Subcutaneous abdominal adipose tissue (tissue), 5 donors: Measurements from ENCODE around the gene THRB.

Source experiments
- H3K27ac ChIP-seq: one replicate; pipeline ENCODE4 v1.7.0; 2013; ENCODE audit warnings: low read depth, mild to moderate bottlenecking, inconsistent platforms, low read length, moderate library complexity
- H3K27me3 ChIP-seq, 5 donors: one replicate each; pipeline ENCODE4 v1.7.0; 2013; ENCODE audit warnings: low read length in 5 of 5, inconsistent platforms in 1 of 5; ENCODE audit not compliant: control insufficient read depth in 5 of 5, insufficient read depth in 4 of 5
- H3K36me3 ChIP-seq, 5 donors: one replicate each; pipeline ENCODE4 v1.7.0; 2013; ENCODE audit warnings: low read length in 5 of 5; ENCODE audit not compliant: control insufficient read depth in 5 of 5, insufficient read depth in 5 of 5
- H3K4me1 ChIP-seq, 5 donors: one replicate each; pipeline ENCODE4 v1.7.0; 2013; ENCODE audit warnings: low read length in 5 of 5, mild to moderate bottlenecking in 3 of 5, moderate library complexity in 1 of 5; ENCODE audit not compliant: control insufficient read depth in 5 of 5, insufficient read depth in 5 of 5
- H3K4me3 ChIP-seq, 5 donors: one replicate each; pipeline ENCODE4 v1.7.0; 2013; ENCODE audit warnings: low read length in 5 of 5, low read depth in 1 of 5
- H3K9ac ChIP-seq, 5 donors: one replicate each; pipeline ENCODE4 v1.7.0; 2013; ENCODE audit warnings: low read length in 5 of 5, mild to moderate bottlenecking in 4 of 5, moderate library complexity in 3 of 5
- H3K9me3 ChIP-seq, 5 donors: one replicate each; pipeline ENCODE4 v1.7.0; 2013; ENCODE audit warnings: low read length in 5 of 5; ENCODE audit not compliant: control insufficient read depth in 5 of 5
- donor health status: healthy.
- donor health status: healthy.
- donor health status: healthy.
- donor health status: healthy.
- donor health status: healthy.

The THRB gene

DNA sequence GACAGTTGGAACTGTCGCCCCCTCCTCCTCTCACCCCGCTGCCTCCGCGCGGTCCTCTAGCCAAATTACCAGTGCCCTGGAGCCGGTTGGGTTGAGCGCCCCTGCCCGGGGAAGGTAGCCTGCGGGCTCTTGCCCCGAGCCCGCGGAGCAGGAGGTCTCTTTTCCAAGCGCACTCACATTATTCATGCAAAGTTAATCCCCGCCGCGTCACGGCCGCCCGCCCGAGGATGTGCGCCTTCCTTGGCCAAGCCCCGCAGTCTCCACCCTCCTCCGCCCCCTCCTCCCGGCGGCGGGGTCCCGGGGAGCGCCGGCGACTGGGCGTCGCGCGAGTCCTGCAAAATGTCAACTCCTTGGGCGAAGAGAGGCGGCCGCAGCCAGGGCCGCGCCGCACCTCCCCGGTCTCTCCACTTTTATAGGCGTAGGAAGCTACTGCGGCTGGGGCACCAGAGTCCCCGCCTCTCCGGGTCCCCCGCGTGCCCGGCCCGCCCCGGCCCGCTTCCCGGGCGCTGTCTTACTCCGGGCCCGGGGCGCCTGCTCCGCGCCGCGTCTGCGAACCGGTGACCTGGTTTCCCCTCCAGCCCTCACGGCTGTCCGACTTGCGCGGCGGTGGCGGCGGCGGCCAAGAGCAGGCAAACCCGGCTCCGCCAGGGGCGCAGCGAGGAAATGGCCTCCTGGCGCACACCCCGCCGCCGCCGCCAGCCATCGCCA lies at the start of gene THRB:
Gene THRB, minus strand, starts transcription at position 233 of the 708 bp plus-strand sequence.
- Histone ChIP-seq H3K9ac (peak within 1 kb of the TSS; percentile 59 to 87 (median 68)), H3K4me3 (peak within 1 kb of the TSS; percentile 77 to 92 (median 89)), H3K36me3 (no peaks in the 10 kb centered on the region), H3K27me3 (no peaks in the 10 kb centered on the region), H3K27ac (peak within 1 kb of the TSS; percentile 93), H3K4me1 (peaks cover 2 to 55% (median 48%) of the 10 kb centered on the region in 5 donors), H3K9me3 (no peaks in the 10 kb centered on the region)

DNA sequence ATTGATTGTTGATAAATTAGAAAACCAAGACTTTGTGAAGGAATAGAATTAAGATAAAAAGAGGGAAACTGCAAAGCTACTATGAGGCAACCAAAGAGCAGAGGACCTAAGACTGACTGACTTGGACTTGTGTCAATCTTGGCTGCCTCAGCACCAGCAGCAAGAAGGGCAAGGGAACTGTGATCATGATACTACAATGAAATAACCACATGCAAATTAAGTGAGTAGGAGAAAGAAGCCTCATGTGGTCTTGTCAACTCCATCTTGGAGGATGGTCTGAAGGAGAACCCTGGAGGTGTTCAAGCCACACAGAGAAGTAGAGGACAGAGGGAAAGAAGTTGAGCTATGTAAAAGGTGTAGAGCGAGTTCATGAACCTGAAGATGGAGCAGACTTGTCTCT lies 47.3 kb upstream of the THRB start:
- no peaks in the 10 kb centered on the region for H3K9me3 ChIP-seq
- no peaks in the 10 kb centered on the region for H3K27me3 ChIP-seq
- no peak overlapping the region for H3K9ac ChIP-seq
- H3K4me3 ChIP-seq, result no peak overlapping the region
- H3K27ac ChIP-seq, result no peak overlapping the region
- H3K4me1 ChIP-seq, result peaks cover 0 to 23% (median 11%) of the 10 kb centered on the region in 5 donors
- H3K36me3 ChIP-seq, result no peaks in the 10 kb centered on the region

DNA sequence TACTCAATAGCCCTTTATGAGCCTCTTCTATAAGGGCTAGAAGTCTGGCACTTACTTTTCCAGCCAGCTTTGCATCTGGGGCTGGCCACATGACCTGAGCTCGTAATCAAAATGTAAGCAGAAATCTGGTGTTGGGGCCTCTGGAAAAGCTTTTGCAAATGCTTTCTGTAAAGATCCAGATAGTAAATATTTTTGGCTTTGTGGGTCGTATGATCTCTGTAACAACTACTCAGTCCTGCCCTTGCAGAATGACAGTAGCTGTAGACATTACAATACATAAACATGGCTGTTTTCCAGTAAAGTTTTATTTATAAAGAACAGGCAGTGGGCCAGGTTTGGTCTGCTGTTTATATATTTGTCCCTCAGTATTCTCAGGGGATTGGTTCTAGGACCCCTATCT lies 46.2 kb upstream of the THRB start:
- no peaks in the 10 kb centered on the region for H3K9me3 ChIP-seq
- peaks cover 0 to 16% (median 4%) of the 10 kb centered on the region in 5 donors for H3K4me1 ChIP-seq
- no peaks in the 10 kb centered on the region for H3K36me3 ChIP-seq
- no peak overlapping the region for H3K9ac ChIP-seq
- no peak overlapping the region for H3K4me3 ChIP-seq
- no peak overlapping the region for H3K27ac ChIP-seq
- no peaks in the 10 kb centered on the region for H3K27me3 ChIP-seq

- Histone ChIP-seq H3K9me3 (no peaks in the 10 kb centered on the region), H3K4me1 (peaks cover 0 to 11% (median 0%) of the 10 kb centered on the region in 5 donors), H3K27ac (no peak overlapping the region), H3K27me3 (no peaks in the 10 kb centered on the region), H3K36me3 (no peaks in the 10 kb centered on the region), H3K9ac (no peak overlapping the region), H3K4me3 (no peak overlapping the region)
These were observed 45.0 kb upstream of the THRB start for GRCh38 chr3:24539699-24540098.

- no peak overlapping the region for H3K27ac ChIP-seq
- no peak overlapping the region for H3K9ac ChIP-seq
- no peaks in the 10 kb centered on the region for H3K27me3 ChIP-seq
- H3K36me3 ChIP-seq, result no peaks in the 10 kb centered on the region
- no peaks in the 10 kb centered on the region for H3K9me3 ChIP-seq
- H3K4me3 ChIP-seq, result no peak overlapping the region
- H3K4me1 ChIP-seq, result peaks cover 0 to 11% (median 0%) of the 10 kb centered on the region in 5 donors
These were observed 44.2 kb upstream of the THRB start for GRCh38 chr3:24538891-24539290.

DNA sequence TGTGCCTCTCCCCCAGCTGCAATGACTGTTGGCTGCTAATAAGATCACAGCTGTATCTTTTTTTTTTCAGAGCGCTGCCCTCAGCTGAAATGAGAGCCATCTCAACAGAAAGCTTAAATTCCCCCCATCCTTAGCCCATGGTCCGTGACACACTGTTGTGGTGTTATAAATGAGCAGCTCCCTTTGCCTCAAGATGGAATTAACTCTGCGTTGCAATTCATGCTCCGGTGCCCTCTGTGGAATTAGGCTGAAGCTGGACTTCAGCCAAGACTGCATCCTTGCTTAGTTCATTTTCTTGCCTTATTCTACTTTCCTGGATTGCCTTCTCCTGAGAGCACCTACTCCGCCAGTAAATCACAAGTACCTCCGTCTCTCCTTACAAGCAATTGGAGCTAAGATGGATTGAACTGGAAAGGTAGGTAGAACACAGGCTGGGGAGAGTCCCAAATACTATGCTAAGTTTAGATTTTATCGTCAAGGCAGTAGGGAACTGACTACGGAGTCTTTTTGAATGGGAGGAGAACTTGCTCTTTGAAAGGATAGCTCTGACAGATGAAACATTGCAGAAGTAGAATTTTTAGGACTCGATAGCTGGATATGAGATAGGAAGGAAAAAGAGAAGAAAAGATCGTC lies 39.0 kb upstream of the THRB start:
- Histone ChIP-seq H3K9me3 (no peaks in the 10 kb centered on the region), H3K36me3 (no peaks in the 10 kb centered on the region), H3K27me3 (no peaks in the 10 kb centered on the region), H3K27ac (no peak overlapping the region), H3K4me3 (no peak overlapping the region), H3K9ac (no peak overlapping the region), H3K4me1 (peaks cover 0 to 5% (median 0%) of the 10 kb centered on the region in 5 donors)

DNA sequence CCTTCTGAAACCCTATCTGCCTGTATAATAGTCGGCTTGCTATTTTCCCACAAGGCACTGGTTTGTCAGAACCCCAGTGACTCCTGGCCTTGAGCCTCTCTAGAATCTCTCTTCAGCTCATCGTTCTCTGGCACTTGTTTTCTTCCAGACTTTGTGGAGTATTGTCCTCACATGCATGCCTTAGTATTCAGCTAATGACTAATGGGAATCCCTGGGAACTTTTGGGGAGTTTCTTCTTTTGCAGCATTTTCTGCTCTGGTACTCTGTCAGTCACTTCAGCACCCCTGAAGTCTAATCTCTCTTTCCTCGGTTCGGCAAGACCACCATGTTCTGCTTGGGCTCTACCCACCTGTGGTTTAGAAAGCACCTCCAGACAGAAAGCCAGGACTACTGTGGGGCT lies 35.8 kb upstream of the THRB start:
- H3K27ac ChIP-seq, result no peak overlapping the region
- no peak overlapping the region for H3K4me3 ChIP-seq
- no peaks in the 10 kb centered on the region for H3K27me3 ChIP-seq
- no peak overlapping the region for H3K9ac ChIP-seq
- no peaks in the 10 kb centered on the region for H3K36me3 ChIP-seq
- no peaks in the 10 kb centered on the region for H3K4me1 ChIP-seq
- H3K9me3 ChIP-seq, result no peaks in the 10 kb centered on the region

DNA sequence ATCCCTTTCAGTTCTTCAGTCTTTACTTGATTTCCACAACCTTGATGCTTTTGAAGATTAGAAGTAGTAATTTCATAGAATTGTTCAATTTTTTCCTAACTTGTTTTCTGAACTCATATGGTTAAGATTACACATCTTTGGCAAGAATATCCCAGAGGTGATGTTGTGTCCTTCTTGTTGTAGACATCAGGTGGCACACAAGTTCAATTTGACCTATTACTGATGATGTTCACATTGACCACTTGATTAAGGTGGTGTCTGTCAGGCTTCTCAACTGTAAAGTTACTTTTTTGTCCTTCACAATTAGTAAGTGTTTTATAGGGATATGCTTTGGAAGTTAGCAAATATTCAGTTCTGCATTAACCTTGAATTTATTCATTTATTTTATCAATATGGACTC lies 34.6 kb upstream of the THRB start:
- H3K27ac ChIP-seq, result no peak overlapping the region
- no peak overlapping the region for H3K9ac ChIP-seq
- H3K4me3 ChIP-seq, result no peak overlapping the region
- H3K27me3 ChIP-seq, result no peaks in the 10 kb centered on the region
- no peaks in the 10 kb centered on the region for H3K9me3 ChIP-seq
- H3K36me3 ChIP-seq, result no peaks in the 10 kb centered on the region
- H3K4me1 ChIP-seq, result no peaks in the 10 kb centered on the region

DNA sequence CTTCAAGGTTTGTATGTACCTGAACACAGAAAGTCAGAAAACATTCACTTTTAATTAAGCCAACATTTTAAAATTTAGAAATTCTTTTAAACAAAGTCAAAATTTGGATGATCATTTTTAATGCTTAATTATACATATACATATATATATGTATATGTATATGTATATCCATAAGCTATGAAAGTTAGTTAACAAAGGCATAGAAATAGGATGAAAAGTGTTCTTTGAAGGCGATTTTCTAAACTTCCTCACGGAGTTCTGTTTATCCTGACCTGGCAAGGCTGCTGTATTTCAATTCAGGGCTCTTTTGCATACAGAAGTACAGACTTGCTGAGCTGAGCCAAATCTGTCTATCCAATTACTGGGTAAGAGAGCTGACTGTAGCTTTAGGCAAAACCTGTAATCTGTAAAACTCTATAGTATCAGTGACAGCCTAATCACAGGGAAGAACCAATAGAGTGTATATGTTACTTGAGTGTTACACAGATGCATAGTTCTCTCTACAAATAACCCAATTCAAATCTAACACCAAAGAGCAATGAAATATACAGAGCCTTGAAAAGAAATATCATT lies 32.1 kb upstream of the THRB start:
- no peak overlapping the region for H3K27ac ChIP-seq
- H3K9ac ChIP-seq, result no peak overlapping the region
- H3K9me3 ChIP-seq, result no peaks in the 10 kb centered on the region
- peaks cover 0 to 8% (median 6%) of the 10 kb centered on the region in 5 donors for H3K4me1 ChIP-seq
- no peaks in the 10 kb centered on the region for H3K36me3 ChIP-seq
- H3K4me3 ChIP-seq, result no peak overlapping the region
- no peaks in the 10 kb centered on the region for H3K27me3 ChIP-seq

- Histone ChIP-seq H3K4me3 (no peak overlapping the region), H3K9ac (no peak overlapping the region), H3K4me1 (peaks cover 0 to 16% (median 12%) of the 10 kb centered on the region in 5 donors), H3K9me3 (no peaks in the 10 kb centered on the region), H3K27me3 (no peaks in the 10 kb centered on the region), H3K36me3 (no peaks in the 10 kb centered on the region), H3K27ac (no peak overlapping the region)
These were observed 30.9 kb upstream of the THRB start for GRCh38 chr3:24525557-24525956.
